Measurements from ENCODE around the gene USHBP1.

Gene USHBP1

DNA sequence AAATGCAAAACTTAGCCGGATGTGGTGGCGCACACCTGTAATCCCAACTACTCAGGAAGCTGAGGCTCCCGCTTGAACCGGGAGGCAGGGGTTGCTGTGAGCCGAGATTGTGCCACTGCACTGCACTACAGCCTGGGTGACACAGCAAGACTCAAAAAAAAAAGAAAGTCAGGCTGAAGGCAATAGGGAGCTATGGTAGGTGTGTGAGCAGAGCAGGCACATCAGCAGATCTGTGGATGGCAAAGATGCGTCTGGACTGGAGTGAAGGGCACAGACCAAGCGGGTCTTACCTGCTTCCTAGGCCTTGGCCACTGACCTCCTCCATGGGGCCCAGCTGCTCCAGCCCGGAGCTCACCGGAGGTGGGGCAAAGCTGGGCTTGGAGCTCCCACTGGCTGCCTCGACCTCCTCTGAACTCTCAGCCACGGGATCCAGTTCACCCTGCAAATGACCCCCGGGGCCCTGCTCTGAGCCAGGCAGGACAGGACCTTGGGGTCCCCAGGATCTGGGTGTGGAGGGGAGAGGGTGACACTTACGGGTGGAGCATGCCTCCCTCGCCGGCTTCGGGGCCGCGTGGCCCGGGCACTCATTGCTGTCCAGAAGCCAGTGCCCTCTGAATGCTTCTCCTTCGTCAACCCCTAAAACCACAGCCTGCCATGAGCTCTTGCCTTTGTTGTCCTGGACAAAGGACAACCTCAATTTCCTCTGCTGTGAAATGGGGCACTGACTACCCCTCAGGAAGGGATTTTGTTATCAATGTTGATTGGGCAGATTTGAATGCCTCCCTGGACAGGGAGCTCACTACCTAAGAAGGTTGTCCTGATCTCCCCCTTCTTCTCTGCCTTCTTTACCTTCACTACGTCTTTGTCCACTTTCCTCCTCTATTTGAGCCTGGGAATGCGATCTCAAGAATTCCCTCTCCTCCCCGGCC lies 569 bp downstream of the USHBP1 start:
- DNase-seq, result no peak

DNA sequence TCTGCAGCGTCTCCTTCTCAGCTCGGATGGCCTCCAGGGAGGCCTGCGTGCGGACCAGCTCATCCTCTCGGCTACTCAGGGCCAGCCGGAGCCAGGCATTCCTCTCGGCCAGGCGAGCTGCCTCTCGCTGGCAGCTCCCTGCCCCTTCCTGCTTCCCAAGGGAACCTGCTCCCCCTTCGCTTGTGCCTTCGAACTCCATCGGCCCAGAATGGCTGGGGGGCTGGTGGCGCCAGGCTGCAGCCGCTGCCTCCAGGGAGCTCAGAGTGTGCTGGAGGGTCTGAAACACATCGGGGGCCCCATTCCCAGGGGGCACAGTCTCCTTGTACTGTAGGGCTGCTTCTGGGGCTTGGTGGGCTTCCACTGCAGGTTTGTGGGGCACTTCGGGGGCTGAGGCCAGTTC lies 2.0 kb downstream of the USHBP1 start:
- no peak for DNase-seq

DNA sequence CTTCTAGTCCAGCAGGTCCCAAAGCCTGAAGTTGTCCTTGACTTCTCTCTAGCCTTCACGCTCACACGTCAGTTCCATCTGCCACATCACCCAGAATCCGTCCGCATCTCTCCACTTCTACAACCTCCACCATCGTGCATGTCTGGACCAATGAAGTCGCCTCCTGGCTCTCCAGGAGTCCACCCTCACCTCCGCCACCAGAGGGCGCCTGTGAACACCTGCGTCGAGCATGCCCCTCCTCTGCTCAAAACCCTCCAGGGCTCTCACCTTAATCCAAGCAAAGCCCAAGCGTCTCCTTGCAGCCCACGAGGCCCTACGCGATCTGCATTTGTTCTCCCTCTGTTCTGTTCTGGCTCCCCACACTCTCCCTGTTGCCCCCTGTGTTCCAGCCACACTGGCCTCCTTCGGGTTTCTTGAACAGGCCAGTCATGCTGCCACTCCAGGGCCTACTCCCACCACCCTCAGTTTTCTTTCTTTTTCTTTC lies 3.7 kb downstream of the USHBP1 start:
- peak; percentile 70 for DNase-seq

DNA sequence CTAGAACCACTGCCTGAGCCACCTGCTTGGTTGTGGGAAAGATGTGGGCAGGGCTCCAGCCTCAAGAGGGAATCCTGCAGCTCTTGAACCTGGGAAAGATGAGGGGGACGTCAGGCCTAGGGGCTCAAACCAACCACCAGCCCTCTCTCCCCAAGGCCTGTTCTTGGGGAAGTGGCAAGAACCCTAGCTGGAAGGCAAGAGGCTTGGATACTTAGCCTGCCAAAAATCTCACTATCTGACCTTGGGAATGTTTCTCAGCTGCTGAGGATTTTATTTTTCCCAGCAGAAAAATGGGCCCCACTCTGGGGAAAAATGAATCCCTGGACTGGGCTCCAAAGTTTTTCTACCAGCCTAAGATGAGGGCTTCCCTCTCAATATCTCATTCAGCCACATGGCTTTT lies 4.6 kb downstream of the USHBP1 start:
- DNase-seq, result no peak

DNA sequence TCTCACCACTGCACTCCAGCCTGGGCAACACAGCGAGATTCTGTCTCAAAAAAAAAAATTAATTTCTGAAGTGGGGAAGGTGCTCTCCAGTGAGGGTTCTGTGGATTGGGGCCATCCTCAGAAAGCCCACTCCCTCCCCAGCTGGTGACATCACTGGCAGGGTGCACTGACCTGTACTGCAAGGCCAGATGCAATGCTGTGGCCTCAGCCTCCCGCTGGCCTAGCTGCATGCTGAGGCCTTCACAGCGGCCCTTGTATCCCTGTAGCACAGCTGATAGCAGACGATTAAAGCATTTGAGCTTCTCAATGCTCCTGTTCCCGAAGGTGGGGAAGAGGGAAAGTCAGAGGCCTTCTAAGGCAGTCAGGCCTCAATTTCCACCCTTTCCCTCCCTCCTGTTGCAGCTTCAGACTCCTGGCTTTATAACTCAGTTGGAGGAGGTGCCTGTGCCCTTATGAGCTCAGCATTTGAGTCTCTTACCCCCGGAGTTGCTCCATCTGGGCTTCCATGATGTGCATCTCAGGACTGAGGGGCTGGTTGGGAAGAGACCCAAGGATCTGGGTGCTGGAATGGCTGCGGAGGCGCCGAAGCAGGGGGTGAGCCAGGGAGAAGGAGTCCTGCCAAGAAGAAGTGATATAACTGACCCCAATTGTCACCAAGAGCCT lies 5.3 kb downstream of the USHBP1 start:
- DNase-seq, result no peak

DNA sequence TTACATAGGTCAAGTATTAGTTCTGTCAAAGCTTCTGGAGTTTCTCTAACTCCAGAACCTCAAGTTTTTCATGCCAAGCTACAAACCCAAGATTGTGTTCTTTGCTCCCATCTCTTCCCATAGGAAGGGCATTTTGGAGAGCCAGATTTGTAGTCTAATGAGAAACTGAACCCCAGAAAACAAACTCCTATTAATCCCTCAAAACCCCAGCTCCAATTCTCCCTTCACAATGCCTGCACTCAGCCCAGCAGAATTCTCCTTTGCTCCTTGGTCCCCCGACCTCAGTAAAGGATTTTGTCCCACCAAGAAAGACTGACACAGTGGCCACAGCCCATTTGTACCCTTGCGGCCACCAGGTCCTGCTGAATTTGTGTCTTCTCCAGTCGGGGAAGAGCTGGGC lies 8.4 kb downstream of the USHBP1 start:
- DNase-seq, result no peak

DNA sequence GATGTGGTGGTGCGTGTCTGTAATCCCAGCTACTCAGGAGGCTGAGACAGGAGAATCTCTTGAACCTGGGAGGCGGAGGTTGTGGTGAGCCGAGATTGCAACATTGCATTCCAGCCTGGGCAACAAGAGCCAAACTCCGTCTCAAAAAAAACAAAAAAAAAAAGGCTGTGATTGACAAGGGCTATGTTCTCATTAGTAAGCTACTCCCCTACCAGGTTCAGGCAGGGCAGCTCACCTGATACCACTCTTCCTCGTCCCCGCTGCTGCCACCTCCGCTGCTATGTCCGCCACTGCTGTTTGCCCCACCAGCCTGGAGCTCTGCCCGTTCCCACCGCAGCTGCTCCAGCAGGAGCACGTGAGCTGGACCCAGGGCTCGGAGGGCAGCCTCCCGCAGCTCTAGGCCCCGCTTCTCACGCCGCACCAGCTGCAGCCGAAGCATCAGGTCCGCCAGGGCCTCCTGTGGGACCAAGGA lies 9.4 kb downstream of the USHBP1 start:
- DNase-seq, result peak; percentile 45

DNA sequence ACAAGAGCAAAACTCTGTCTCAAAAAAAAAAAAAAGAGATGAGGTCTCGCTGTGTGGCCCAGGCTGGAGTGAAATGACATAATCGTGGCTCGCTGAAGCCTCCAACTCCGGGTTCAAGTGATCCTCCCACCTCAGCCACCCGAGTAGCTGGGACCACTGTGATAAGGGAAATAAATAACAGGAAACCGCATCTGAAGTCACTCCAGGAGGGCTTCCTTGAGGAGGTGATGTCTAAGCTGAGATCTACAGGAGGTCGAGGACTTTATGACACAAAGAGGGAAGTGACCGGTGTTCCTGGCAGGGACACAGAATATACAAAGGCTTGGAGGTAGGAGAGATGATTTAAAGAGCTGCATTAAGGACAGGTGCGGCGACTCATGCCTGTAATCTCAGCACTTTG lies 9.9 kb downstream of the USHBP1 start:
- DNase-seq, result no peak

DNA sequence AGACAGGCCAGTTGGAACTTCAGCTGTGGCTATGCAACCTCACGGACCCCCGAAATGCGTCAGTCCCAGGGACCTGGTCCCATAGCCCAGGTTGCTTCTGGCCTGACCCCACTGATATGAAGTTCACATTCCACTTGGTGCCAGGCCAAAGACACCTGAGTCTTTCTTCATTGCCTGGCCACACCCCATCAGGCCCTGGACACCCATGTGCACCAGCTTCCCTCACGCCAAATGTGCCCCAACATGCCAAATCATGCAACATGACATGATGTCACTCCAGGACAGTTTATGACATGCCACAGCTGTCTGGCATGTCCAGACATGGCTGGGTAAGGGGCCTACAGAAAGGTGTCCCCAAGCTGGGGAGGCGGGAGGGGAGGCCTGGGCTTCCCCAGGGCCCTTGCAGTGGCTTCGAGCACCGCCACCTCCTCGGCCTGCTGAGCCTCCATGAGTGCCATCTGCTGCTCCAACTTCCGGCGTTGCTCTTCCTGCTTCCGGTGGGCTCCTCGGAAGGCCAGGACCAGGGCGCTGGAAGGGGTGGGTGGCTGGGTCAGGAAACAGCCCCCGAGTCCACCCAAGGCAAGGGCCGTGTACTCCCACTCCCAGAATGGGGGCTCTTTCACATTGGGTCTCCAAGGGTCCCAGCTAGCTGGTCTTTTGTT lies 14.5 kb downstream of the USHBP1 start:
- DNase-seq, result no peak

DNA sequence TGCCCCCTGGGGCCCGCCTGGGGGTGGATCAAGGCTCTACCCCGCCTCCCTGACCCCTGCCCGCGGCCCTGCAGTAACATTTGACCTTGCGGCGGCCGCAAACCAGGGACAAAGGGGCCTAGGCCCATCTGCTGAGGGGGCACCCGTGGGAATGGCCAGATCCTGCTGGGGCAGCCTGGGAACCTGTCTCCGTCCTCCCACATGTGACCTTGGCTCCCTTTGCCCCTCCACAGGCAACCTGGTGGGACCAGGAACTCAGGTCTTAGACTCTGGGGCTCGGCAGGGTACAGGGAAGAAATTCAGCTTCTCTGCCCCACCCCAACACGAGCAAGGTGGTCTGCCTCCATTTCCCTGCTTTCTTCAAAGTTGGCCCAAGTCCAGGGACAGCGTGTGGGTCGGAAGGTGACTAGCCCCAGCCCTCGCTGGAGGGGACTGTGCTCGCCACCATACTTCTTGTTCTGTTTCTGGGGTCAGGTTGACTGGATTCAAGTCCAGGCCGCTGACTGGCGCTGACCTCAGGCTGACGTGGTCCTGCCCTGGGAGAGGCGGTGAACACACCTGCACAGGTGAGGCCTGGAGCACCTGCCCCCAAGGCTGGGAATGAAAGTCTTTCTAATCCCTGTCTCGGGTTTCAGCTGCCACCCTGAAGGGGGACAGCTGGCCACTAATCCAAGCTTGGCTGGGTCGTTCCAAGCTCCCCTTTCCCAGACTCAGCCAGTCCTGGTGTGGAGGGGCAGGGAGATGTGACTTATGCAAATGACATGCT lies 16.4 kb downstream of the USHBP1 start:
- DNase-seq, result no peak

DNA sequence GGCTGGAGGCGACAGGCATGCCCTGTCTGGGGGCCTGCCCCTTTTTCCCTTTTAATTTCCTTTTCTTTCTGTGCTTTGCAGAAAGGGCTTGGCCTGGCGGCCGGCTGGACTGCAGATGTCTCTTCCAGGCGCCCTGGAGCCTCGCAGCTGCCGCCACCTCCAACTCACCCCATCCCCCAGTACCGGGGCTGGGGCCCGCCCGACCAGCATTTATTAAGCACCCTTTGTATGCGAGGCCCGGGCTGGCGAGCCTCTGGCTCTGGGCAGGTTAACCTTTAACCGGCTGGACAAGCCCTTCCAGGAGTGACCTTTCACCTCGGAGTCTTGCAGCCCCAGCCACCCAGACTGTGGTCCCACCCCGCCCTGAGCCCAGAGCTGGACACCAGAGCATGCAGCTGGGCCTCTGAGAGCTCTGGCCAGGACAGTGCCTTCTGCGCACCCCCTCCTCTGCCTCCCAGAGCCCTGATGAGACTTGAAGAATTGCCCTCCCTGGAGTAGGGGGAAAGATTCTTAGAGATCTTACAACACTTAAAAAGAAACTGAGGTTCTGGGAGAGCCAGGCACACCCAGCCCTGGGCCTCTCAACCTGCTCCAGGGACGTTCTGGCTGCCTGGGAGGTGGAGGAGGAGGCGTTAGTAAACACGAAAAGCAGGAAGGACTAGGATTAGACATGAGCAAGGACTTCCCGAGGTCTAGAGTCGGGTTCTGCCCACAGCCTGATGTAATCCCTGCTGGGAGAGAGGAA lies 17.7 kb downstream of the USHBP1 start:
- no peak for DNase-seq

DNA sequence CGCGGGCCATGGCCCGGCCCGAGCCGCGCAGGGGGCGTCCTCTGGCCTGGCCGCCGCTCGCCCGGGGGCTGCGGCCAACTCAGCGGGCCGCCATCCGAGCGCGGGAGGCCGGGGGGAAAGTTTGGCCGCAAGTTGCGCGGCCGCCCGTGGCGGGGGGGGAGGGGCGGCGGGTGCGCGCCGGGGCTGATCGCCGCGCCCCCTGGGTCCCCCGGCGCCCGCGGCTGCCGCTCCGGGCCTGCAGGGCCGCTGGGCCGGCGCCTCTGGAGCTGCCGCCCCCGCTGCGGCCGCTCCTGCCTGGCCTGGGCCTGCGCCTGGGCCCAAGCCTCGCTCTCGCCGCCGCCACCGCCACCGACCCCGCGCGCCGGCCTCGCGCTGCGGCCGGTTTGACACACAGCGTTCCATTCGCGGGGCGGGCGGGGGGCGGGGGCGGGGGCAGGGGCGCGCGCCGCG lies 19.0 kb downstream of the USHBP1 start, which contains the start of gene NR2F6:
Gene NR2F6, minus strand, starts transcription at position 385 of the 450 bp plus-strand sequence. CDS start 699 bp downstream, outside the sequence.
- no peak for DNase-seq

DNA sequence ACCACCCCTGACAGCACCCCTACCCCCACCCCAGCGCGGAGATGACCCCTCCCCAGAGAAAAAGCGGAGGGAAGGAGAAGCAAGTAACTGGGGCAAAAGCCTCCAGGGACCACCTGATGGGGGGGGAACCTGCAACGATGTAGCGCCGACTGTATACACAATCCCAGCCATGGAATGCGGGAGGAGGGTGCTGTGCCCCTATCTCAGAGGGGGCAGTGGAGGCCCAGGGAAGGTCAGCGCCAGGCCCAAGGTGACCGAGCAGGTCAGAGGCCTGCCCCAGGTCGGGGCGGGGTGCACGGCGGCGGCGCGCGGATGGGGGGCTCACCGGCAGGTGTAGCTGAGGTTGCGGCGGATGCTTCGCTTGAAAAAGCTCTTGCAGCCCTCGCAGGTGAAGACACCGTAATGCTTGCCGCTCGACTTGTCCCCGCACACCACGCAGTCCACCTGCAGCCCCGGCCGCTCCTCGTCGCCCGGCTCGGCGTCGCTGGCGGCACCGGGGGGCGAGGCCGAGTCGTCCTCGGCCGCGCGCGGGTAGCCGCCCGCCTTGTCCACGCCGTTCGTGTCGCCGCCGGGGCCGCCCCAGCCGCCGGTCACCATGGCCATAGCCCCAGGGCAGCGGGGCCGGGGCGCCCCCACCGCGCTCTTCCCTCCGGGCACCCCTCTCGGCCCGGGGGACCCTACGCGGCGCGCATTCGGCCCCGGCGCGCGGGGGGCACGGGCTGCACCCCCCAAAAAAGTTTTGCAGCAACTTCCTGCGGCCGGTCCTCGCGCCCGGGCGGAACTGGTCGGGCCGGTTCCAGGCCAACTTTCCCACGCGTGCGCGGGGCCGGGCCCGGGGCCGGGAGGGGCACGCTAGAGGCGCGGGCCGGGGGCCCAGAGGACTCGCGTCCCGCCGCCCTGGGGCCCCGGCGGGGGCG lies 19.7 kb downstream of the USHBP1 start:
- DNase-seq, result peak; percentile 42

DNA sequence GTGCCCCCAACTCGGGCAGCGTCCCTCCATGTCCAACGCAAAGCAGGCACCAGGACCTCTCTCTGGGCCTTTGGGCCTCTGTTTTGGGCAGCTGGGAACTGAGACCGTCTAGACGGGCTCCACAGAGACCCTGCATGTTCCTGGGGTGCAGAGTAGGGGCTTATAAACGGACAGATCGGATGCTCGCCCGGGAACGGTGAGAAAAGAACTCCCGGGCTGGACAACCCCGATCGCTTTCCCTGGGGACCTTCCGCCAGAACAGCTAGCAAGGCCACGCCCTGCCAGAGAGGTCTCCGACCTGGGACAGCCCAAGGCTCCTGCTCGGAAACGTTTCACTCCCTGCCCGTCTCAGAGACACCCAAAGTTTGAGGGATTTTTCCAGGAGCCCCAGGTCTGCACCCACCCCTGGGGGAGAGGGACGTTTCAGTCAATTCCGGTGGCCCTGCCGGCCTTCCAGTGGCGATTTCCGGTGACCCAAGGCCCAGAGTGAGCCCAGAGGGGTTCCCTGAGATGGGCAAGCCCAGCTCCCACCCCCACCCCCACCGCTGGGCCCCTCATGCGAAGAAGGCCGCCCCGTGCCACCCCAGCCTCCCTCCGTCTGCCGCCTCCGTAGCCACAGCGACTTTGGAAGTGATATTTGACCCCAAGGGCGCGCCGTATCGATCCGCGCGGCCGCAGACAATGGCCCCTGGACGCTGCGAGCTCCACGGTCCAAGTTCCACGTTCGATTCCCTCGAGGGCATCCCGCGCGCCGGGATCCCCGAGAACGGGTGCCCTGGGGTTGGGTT lies 20.5 kb downstream of the USHBP1 start:
- peak; percentile 76 for DNase-seq

DNA sequence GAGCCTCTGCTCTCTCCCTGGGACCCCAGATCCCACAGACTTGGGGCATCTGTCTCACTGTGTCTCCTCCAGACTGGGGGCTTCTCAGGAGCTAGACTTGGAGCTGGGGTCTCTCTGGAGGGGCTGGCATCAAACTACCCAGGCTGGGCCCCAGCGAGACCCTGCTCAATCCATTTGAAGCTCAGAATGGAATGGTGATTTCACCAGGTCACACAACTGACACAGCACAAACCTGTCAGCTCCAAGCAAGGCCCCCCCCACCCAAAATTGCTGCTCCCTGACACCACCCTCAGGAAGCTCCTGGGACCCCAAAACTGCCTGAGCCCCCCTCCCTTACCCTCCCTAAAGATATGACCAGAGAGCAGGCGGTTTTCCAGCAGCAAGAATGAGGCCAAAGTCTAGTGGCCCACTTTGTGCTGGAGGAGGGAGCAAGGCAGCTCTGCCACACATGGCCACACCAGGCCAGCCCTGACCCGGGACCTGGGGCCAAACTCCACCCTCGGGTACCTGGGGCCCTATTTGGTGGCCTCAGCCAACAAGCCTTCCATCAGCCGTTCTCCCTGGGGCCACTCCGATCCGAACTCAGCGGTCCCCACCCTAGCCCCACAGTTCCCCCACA lies 21.2 kb downstream of the USHBP1 start:
- DNase-seq, result peak; percentile 28

DNA sequence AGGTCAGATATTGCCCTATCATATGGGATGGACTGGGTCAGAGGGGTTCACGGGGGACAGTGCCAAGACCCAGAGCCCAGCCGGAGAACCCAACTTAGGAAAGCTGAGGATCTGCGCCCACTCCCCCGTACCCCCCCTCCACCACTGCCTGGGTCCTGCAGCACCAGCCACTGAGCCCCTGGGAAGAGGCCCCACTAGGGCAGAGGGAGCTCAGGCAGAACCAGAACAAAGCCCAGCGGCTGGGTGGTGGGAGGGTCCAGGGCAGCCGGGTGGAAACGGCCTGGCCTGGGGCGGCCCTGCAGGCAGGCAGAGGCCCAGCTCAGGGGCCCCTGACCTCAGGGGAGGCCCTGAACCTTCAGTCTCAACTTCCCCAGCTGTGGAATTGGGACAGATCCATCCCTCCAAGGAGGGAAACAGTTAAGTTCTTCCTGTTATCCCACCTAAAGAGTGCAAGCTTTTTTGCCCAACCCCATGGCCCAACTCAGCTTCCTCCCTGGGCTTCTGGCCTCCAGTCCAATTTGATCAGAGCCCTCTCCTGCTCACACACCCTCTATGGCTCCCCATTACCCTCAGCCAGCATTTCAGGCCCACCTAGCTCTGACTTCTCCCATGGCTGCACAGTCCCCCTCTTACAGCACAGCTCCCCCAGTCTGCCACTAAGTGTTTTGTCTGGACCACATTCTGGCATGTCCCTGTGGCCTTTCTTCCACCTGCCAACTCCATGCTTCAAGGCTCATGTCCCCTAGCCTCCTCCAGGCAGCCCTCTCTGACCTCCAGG lies 21.9 kb downstream of the USHBP1 start:
- peak; percentile 38 for DNase-seq

DNA sequence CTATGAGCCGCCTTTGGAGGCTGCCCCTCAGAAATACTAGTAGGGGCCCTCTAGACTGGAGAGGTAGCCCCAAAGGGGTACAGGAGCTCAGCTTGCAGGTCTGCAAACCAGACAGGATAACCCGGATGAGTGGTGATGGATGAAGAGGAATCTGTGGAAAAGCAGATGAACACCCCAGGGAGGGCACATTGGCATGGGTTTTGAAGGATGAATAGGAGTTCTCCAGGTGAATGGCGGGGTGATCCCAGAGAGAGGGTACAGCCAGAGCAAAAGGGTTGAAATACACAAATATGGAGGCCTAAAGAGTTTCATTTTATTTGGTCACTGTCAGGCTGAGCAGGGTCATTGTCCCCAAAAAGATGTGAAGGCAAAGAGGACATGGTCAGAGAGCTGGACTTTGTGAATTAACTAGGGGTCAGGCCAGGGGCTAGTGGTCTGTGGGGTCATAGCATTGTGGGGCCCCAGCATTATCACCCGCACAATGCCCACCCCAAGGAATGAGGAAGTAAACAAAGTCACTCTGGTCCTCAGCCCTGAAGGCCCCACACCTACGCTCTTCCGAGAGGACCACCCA lies 23.6 kb downstream of the USHBP1 start:
- no peak for DNase-seq

All from retina (tissue), 1 donor.